MV-4-11 (cell line): ENCODE measurements around the gene CRIM1.
A peak's percentile ranks its signal among the peaks of the same experiment; 100 is the strongest.

Source experiments
- DNase-seq: peaks from one replicate; lab custom pipeline; 2025; lab: John Stamatoyannopoulos, UW

The CRIM1 gene

DNA sequence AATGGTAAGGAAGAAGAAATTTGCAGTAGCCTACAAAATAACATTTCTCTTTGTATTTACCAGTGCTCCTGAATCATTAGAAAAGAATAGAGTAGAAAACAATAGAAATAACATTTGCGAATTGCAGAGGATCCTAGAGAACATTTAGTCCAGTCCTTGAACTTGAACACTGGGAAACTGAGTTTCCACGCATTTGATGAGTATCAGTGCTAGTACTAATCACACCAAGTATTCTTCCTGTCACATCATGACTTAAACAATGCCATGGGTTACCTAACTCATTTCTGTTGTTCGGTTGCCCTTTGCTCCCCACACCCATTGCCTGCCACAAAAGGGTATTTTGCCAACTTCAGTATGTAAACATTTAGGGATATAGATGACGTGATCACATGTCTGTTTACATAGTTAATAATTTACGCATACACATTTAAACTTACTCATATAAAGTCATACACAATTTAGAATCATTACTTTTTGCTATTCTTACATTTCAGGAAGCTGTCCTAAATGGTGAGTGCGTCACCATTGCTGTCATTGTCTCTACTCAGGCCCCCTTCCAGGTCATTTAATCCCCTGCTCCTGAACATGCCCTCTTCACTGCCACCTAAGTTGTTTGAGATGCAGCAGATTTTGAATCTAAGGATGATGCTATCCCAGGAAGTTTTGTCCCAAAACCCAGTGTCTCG, 42.3 kb downstream of the CRIM1 start:
- DNase-seq = no peak

DNA sequence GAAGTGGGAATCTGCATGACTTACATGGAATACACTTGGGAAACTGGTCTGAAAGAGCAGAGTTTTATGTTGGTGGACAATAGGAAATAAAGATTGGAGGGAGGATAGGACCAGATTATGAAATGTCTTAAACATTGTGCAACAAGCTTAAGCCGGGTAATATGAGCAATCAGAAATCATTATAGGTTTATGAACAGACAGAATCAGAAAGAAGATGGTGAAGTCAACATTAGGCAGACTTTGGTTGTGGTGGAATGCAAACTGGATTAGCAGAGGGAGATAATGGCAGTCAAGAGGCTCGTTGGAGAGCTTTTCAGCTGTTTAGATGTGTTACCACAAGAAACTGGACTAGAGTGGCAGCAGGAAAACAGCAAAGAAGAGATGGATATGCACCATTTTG, 43.5 kb downstream of the CRIM1 start:
- no peak for DNase-seq

DNA sequence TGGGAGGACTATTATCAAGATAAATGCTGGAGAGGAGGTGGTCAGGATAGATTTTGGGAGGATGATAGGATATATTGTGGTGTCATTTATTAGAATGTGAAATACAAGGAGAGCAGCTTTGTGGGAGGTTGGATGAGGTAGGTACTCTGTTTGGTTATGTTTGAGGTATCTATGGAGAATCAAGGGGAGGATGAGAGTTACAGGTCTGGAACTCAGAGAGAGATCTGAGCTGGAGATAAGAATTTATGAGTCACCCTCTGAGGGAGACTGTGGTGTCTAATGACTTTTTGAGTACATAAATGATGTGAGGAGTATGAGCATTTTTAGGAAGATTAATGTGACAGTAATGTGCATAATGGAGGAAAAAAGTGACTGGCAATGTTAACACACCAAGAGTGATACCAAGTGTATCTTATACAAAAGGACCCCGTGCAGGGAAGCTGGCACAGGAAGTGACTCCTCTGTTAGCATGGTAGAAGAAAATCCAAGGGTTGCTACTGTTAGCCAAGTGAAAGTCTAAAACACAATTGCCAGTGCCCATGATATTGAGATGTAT, 48.2 kb downstream of the CRIM1 start:
- DNase-seq = no peak

DNA sequence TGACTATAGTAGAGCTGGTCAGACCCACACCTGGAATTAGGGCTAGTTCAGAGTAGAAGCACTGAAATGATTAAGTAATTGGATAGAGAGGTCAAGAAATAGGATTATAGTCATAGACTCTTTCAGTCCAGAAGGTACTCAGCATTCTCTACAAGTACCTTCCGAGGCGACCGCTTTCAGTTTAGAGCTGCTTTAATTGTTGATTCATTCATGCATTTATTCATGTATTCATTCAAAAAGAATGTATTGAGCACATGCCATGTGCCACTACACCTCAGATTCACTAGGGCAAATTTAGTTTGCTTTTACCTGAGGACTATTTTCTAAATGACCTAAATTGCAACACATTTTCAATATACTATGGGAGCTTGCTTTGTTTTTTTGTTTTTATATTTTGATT, 48.7 kb downstream of the CRIM1 start:
- no peak for DNase-seq

DNA sequence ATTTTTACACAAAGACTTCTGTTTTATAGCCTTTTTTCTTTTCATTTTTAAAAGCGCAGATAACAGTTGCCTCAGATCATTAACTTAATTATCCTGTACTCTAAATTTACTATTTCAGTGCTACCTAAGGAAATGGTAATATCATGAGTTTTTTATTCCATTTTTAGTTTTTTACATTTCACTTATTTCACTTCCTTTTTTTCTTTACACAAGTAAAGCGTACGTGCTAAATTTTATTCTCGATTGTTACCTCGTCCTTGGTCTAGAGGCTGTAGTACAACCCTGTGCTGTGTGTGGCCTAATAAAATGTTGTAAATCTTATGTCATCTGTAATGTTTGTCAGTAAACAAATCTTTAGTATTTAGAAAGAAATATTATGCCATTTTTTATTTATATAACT, 49.2 kb downstream of the CRIM1 start:
- DNase-seq = peak; percentile 37

DNA sequence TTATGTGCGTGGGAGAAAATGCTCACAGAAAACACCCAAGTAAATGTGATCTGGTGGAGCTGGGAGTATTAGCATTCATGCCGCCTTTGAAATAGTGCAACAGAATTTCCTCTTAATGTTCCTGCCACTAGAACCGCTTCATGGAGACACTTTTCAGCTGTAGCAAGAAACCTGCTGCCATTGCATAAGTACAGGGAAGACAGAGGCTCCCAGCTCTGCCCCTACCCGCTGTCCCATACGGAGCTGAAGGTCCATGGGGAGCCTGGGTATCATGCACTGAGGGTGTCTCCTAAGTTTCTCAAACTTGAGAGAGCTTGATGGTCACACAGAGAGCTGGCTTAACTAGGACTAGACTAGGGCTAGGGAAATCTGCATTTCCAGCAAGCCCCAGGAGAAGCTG, 49.6 kb downstream of the CRIM1 start:
- no peak for DNase-seq

DNA sequence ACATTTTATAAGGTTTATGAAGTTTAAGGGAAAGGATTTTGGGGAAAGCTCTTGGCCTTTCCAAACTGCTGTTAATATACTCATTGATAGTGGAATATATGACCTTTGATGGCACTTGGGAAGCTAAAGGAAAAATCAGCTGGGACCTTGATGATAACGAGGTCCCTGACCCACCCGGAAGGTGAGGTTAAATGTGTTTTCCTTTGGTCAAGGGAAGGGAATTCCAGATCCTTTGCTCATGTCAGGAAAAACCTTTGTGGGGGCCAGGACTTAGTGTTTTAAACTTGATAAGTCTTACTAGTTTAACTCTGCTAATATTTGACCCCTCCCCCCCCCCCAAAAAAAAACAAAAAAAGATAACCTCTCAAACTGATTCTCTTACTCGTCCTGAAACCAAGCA, 50.7 kb downstream of the CRIM1 start:
- DNase-seq = no peak

DNA sequence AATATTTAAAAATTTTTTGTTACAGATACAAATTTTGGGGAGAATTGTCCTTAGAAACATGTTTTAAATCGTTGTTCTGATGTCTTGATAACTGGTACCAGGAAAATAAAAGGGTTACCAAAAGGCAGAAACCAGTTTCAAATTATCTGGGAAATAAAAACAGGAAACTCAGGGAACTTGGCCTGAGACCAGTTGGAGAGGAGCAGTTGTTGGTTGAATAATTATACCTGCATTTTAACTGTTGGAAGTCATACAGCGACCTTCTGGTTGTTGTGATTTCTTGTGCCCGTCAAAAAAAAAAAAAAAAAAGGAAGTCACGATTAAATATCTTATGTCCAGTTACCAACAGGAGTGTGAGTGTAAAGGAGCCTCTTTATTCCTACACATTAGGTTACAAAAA, 51.8 kb downstream of the CRIM1 start:
- DNase-seq = no peak

DNA sequence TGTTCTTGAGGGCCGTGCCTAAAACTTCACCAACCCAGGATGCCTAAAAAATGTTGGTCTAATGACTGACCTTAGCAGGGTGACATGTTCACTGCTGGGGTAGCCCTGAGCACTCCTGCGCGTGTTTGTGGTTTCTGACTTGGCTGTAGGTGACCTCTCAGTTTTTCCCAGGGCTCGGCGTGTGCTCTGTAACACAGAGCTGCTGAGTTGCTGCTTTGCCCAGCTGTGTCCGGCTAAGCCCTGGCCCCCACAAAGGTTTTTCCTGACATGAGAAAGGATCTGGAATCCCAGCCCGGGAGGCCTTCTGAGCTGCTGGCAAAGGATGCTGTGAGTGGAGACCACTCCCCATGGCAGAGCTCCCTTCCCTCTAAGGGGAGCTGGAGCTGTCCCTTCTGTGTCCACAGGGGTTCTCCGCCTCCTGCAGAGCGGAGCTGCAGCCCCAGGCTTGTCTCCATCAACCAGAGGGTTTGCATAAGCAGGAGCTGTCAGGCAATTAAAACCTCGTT, 52.7 kb downstream of the CRIM1 start:
- no peak for DNase-seq

DNA sequence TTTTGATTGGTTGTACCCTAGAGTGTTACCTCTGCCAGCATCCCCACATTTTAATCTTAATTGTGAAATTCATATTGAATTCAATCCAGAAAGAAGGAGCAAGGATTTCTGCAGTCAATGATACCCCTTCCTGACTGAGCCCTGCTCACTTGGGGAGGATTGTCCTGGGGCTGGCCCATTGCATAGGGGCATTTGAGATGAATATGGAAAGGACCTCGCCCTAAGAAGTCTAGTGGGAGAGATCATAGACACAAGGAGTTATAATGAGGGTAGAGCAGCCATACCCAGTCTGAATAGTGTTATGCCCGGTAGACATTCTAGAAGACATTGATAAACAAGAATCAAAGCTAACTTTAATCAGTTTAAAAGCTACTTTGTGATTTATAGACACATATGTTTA, 53.8 kb downstream of the CRIM1 start:
- DNase-seq = no peak

DNA sequence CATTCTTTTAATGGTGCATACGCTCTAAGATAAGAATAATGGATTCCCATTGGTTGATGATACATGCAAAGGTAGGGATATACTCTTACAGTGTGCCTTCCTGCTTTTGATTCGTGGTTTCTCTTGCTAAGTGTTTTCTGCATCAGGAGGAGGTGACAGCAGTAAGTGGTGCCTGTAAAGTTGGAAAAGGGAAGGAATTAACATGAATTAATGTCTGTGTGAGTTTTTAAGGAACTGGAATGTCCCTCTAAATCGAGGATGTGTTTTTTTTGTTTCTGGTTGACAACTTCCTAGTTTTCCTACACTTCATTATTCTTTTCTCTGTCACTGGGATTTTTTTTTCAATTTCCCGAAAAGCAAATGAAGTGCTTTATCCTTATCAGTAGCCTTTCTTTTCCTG, 54.4 kb downstream of the CRIM1 start:
- no peak for DNase-seq

DNA sequence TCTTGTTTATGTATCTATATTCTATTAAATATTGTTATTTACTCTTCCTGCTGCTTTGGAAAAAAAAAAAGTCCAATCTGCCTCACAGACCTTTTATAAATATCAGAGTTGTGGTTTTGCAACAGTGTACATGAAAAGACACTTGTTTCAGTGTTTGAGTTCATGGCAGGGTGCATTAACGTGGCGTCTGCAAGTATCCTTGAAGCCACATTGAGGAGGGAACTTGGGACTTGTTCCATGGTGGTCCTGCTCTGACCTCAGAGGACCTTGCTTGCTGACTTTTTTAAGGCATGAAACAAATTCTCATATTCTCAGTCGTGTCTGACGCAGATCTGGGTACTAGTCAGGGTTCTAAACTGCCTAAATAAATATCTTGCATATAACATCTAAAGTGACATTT, 55.1 kb downstream of the CRIM1 start:
- no peak for DNase-seq

DNA sequence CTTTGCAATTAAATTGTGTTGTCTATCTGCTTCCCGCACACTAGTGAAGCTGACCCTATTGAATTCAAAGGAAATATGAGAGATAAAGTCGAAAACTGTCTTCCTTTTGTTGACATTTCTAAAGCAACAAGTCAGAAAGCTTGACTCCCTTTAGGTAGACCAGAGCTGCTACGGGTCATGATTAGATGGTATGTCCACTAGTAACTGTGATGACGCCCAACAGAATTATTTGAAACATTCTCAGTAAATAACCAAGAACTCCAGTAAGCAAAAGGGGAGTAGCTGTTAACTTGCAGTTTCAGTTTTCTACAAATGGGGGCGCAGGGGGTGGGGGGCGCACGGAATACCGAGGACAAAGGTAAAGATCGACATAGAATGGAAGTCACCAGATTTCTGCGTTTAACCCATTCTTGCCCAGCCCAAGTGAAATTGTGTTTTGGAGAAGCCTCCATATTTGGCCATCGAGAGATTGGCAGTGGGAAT, 56.4 kb downstream of the CRIM1 start:
- no peak for DNase-seq

DNA sequence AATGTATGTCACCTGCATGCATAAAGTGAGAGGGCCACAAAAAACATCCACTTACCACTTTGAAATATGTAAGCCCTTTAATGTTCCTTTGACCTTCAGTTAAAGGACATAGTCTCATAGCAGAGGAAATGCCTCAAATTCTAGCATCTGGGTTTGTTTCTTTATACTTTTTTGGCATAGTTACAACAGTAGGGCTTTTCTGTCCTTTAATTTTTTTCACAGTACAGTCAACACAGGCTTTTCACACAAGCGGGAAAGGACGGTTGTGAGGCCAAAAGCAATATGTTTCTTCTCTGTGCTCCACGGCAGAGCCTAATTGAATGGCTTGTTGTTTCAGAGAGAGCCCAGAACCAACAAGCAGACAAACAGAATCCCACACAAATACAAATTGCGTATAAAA, 57.6 kb downstream of the CRIM1 start:
- DNase-seq = no peak

DNA sequence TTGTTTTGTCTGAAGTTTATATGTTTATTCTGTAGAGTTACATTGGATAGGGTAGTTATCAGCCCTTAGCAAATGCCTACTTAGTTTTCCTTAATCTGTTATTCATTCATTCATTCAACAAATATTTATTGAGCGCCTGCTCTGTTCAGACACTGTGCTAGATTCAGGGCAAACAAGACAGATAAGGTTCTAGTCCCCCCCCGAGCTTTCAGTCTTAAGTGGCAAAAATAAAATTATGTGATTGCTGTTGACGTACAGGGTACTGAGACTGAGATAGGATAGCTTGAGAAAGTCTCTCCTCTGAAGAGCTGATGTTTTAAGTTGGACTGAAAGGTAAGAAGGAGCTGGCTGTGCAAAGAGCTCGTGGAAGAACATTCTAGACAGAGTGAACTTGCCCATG, 58.7 kb downstream of the CRIM1 start:
- no peak for DNase-seq

DNA sequence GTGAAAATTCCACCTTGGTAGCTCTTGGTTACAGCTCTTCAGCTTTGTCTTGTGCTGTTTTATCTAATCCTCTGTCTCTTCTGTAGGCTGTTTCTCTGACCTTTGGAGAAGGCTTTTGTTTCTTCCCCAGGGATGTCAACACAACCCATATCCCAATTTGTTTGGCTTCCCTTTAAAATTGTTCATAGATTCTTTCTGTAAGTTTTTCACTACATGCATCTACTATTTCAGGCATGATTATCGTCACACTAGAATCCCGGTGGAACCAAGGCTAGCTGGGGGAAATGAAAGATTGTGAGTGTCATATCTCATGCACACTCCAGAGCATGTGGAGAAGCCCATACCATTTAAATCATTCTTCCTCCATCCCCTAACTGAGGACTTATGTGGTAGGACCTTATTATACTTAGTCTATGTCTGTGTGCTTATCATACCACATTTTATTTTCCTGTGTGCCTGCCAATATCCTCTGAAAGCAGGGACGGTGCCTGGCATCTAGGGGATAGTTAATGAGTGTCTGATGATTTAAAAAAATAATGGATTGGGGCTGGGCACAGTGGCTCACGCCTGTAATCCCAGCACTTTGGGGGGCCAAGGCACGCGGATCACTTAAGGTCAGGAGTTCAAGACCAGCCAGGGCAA, 59.9 kb downstream of the CRIM1 start:
- no peak for DNase-seq

DNA sequence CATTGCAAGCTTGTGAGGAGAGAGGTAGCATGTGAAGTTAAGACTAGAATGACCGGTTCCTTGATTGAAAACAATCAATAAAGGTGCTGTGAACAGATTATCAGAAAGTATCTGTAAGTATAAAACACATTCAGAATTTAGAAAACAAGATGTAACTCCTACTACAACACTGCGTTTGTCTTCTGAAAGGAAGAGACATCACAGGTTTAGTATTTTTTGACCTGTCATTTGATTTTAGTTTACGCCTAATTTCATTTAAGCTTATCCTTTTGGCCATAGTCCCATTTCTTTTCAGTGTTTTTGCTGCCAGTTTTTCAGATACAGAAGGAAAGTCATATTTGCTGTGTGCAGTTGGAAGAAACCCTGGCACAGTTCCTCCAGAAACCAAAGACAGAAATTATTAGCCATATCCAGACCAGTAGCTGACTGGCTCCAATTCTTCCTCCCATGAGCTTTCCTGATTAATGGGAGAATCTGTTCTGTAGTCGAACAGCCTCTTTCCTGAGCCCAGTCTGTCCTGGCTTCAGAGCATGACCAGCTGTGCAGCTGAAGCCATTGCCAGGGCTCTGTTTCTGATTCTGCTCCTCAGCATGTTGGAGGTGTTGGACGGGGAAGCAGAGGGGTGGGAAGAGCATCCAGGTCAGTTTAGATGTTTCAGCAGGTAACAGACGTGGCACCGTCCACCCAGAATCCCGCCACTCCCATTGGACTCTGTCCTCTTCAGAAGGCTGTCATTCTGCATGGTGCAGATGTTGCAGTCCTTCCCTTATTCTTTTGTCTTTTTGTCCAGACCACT, 61.0 kb downstream of the CRIM1 start:
- no peak for DNase-seq

DNA sequence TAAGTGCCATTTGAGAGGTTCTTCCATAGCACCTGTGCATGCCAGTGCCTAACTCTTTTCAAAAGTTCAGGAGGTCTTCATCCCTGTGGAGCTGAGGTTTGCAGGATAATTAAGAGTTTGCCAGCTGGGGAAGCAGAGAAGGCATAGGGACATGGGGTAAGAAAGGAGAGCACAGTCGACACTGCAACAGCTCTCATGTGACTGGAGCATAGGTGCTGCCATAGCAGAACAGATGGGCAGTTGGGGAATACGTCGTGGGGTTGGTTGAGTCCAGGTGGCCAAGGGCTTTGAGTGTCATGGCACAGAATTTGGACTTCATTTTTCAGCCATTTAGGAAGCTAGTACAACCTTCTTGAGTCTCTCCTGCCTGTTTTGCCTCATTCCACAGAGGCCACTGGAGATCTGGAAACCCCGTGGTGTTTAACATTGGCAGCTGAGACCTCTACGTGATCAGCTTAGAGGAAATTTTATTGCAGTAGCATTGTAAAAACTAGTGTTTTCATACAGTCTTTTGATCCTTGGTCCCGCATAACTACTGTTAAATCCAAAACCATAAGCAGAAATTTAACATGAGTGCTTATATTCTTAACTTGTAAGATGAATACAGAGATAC, 65.1 kb downstream of the CRIM1 start:
- DNase-seq = no peak

DNA sequence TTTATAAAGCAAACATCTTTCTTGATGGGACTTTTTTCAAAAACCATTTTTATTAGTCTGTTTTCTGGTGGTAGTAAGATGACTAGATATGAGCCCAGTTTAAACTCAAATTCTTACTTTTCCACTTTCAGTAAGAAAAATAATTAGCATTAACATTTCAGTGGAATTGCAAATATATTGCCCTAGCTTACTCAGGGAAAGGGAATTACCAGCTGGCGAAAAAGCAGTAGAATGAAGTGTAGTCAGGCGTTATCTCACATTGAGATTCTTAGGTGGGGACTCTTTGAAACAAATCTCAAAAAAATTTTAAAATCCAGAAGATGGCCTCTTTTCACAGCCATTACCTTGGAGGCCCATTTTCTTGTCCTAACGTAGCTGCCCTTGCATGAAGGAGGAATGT, 65.8 kb downstream of the CRIM1 start:
- DNase-seq = no peak

DNA sequence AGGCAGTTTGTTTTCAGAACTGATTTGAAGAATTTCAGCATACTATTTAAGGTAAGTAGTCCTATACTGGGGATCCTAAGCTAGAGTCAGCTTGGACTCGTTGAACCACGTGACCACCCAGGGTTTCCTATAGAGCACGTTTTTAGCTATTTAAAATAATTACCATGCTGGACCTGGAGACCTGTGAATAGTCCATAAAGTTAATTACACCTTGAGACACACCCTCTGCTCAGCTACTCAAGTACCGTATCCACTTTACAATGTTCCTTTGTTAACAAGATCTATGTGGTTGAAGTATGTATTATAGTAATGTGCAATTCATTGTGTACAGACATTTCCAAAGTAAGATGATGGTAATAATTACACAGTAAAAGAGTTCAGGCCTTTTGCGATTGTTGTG, 67.6 kb downstream of the CRIM1 start:
- DNase-seq = no peak

DNA sequence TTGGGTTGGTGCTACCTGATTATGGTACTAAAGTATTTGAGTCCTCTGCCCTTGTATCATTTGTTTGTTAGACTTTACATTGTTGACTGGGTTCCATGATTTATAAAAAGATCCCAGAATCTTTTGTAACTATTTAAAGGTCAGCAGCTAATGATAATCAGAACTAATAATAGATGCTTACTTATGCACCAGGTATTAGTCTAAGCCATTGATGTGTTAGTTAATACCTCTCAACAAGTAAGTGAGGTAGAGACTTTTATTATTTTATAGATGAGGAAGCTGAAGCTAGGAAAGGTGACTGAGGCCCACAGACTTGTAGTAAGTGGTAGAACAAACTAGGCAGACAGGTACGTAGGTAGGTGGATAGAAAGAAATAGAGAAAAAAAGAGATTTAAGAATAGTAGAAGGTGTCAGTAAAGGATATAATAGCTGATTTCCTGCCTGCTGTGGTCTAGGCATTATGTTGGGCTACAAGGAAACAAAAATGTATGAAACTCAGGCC, 68.1 kb downstream of the CRIM1 start:
- DNase-seq = no peak
